ENCODE data around the gene AFF3.

Gene AFF3

GRCh38 chr2:99734236-99734635 is 408.2 kb downstream of the AFF3 start:
- no peaks in the 10 kb centered on the region for H3K9me3 ChIP-seq
- H3K27me3 ChIP-seq, result no peaks in the 10 kb centered on the region

GRCh38 chr2:99729104-99730025 is 413.0 kb downstream of the AFF3 start:
- no peak for DNase-seq
- no peak for TF ChIP-seq CTCF (IDR thresholded peaks at IDR 0.05; ENCODE audit: low read depth, low read length)

More at GRCh38 chr2:99734236-99734635, 408.2 kb downstream of the AFF3 start:
- Histone ChIP-seq H3K36me3 (no peaks in the 10 kb centered on the region), H3K4me3 (ENCODE audit: low read depth, low read length) (no peak overlapping the region), H3K4me1 (no peaks in the 10 kb centered on the region)
- no peak for DNase-seq
- no peak for TF ChIP-seq CTCF (IDR thresholded peaks at IDR 0.05; ENCODE audit: low read depth, low read length)

GRCh38 chr2:99728166-99728565 is 414.2 kb downstream of the AFF3 start:
- TF ChIP-seq CTCF (IDR thresholded peaks at IDR 0.05; ENCODE audit: low read depth, low read length), result no peak
- Histone ChIP-seq H3K4me3 (ENCODE audit: low read depth, low read length) (no peak overlapping the region), H3K4me1 (no peaks in the 10 kb centered on the region), H3K27me3 (no peaks in the 10 kb centered on the region), H3K36me3 (no peaks in the 10 kb centered on the region), H3K9me3 (no peaks in the 10 kb centered on the region)
- no peak for DNase-seq

More at GRCh38 chr2:99729104-99730025, 413.0 kb downstream of the AFF3 start:
- Histone ChIP-seq H3K36me3 (no peaks in the 10 kb centered on the region), H3K27me3 (no peaks in the 10 kb centered on the region), H3K4me3 (ENCODE audit: low read depth, low read length) (no peak overlapping the region), H3K4me1 (no peaks in the 10 kb centered on the region), H3K9me3 (no peaks in the 10 kb centered on the region)

- no peak overlapping the region for H3K4me3 ChIP-seq (ENCODE audit: low read depth, low read length)
- no peaks in the 10 kb centered on the region for H3K9me3 ChIP-seq
- DNase-seq, result no peak
- no peak for TF ChIP-seq CTCF (IDR thresholded peaks at IDR 0.05; ENCODE audit: low read depth, low read length)
- H3K36me3 ChIP-seq, result no peaks in the 10 kb centered on the region
- no peaks in the 10 kb centered on the region for H3K4me1 ChIP-seq
- H3K27me3 ChIP-seq, result no peaks in the 10 kb centered on the region
Measured at GRCh38 chr2:99727199-99727598, 415.2 kb downstream of the AFF3 start.

GRCh38 chr2:99726691-99727090 is 415.7 kb downstream of the AFF3 start:
- Histone ChIP-seq H3K9me3 (no peaks in the 10 kb centered on the region), H3K4me3 (ENCODE audit: low read depth, low read length) (no peak overlapping the region), H3K4me1 (no peaks in the 10 kb centered on the region), H3K27me3 (no peaks in the 10 kb centered on the region), H3K36me3 (no peaks in the 10 kb centered on the region)
- no peak for DNase-seq
- TF ChIP-seq CTCF (IDR thresholded peaks at IDR 0.05; ENCODE audit: low read depth, low read length), result no peak

GRCh38 chr2:99725820-99726219 is 416.6 kb downstream of the AFF3 start:
- TF ChIP-seq CTCF (IDR thresholded peaks at IDR 0.05; ENCODE audit: low read depth, low read length), result 0 out of 2 replicates have a peak, but pooled peaks have one; percentile 7

More at GRCh38 chr2:99725820-99726219, 416.6 kb downstream of the AFF3 start:
- Histone ChIP-seq H3K4me3 (ENCODE audit: low read depth, low read length) (no peak overlapping the region), H3K9me3 (no peaks in the 10 kb centered on the region), H3K36me3 (no peaks in the 10 kb centered on the region), H3K4me1 (no peaks in the 10 kb centered on the region), H3K27me3 (no peaks in the 10 kb centered on the region)
- no peak for DNase-seq
